T follicular helper cell (primary cell): ENCODE measurements around the gene SYVN1.
A peak's percentile ranks its signal among the peaks of the same experiment; 100 is the strongest.
"Not testable (repeated sequence)": the region's sequence is repeated elsewhere in the genome, so short reads cannot be mapped to it uniquely, and the experiment has no call there.

Source experiments
- DNase-seq: peaks from one replicate; pipeline ENCODE4 v3.0.0-alpha.2; 2020; ENCODE audit warnings: low read depth
- total RNA-seq, 2 experiments: gene quantifications; one replicate each; lab custom pipeline; 2026; lab: John Stamatoyannopoulos, UW

SYVN1 gene
- 42.4 to 56.0 reads per million in 2 experiments for total RNA-seq

DNA sequence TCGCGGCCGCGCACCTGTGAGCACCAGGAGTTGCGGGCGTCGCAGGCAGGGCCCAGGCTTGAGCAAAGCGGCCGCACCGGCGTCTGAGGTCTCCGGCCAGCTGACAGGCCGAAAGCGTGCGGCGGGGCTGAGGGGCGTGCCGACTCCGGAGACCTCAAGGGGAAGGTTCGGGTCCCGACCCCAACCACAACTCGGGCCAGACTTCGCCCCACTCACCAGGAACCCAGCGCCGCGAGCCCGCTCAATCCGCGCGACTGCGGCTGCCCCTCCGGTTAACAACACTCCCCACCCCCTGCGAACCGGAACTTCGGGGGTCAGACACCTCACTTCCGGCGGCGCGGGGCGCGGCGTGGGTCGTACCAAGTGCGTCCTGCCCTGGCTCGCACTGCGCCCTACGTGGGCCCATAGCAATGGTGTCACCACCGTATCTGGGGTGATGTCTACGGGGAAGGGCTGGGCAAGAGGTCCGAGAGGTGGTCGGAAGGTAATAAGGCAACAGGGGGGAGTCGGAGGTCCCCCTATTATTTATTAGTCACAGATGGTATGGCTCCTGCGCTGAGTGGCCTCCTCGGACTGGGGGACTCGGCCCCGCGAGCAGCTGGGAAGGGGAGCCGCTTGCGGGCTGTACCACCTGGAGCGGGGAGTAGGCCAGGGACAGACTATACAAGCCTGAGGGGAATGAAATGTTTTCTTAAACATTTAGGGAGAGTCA is at the start of gene SYVN1:
Gene SYVN1 (minus strand): TSS at position 280 of the 712 bp plus-strand sequence. CDS start 918 bp downstream, outside the sequence.
- peak; percentile 87 for DNase-seq

DNA sequence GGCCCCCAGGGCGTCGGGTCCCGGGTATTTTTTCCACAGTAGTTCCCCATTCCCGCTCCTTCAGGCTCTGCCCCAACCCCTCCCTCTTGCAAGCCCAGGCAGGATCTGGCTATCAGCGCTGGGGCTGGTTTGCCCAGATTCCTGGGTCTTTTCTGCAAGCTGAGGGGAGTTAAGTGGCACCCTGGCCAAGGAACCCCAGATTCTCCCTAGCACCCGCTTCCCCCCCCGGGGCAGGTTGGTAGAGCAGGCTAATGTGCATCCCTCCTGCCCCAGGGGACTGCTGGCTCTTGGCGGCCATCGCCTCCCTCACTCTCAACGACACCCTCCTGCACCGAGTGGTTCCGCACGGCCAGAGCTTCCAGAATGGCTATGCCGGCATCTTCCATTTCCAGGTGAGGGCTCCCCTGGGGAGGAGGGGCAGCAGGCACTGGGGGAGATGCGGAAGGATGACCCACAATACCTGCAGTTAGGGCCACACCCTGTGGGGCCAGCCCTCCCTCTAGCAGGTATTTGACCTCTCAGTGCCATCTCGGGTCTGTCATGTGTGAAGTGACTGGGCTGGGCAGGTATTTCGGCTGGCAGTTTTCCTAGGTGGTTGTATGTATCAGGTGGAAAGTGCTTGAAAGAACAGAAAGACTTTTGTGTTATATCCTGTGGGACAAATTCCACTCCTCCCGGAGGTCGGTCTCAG is 49.0 kb upstream of the SYVN1 start:
- DNase-seq, result no peak

DNA sequence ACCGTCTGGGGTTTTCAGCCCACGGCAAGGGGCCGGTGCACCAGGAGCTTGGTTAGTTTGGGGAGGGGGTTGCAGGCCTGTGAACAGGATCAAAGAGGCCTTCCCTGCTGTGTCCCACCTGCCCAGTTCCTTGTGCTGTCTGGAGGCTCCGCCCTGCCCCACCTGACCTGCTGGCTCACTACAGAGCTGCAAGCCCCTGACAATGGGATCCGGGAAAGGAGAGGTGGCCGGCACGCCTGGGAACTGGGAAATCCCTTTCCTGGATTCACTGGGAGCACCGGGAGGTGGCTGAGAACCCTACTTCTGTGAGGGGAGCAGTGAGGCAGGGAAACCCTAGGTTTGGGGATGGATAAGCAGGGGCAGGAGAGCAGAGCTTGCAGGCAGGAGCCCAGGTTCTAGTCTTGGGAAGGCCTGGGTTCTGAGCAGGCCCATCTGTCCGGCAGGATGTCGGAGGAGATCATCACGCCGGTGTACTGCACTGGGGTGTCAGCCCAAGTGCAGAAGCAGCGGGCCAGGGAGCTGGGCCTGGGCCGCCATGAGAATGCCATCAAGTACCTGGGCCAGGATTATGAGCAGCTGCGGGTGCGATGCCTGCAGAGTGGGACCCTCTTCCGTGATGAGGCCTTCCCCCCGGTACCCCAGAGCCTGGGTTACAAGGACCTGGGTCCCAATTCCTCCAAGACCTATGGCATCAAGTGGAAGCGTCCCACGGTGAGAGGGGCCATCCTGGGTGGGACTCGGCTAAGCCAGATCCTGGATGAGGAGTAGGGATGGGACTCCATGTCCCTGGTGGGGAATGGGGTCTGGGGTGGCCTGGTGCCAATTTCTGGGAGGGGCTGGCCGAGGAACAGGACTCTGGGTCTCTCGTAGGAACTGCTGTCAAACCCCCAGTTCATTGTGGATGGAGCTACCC is 48.2 kb upstream of the SYVN1 start:
- no peak for DNase-seq

DNA sequence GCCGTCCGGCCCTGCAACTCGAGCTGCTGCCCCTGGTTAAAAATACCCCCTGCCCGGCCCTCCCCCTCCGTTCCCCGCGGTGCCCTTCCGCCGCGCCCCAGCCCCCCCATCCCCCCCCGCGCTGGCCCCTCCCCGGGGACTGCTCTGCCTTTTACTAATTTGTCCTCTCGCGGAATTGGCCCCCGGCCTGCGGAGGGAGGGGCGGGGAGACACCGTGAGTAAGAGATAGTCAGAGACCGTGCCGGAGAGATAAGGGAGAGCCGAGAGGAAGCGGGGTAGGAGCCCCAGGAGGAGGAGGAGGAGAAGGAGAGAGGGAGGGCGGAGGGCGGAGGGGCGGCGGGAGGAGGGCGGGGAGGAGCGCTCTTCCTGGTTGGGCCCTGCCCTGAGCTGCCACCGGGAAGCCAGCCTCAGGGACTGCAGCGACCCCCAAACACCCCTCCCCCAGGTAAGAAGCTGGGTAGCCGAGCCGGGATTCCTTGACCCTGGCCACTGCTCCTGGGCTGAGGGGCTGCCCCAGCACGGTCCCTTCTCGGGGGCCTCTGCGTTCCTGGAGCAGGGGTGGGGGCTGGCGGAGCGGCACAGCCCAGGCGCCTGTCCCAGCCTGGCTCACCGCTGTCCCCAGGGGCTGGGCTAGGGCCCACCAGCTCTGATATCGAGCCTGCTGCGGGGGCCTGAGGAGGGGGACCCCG is 47.4 kb upstream of the SYVN1 start, which contains the start of gene CAPN1:
Gene CAPN1 (plus strand): TSS at position 360 of the 689 bp plus-strand sequence. CDS start 774 bp downstream, outside the sequence.
- peak; percentile 53 for DNase-seq

DNA sequence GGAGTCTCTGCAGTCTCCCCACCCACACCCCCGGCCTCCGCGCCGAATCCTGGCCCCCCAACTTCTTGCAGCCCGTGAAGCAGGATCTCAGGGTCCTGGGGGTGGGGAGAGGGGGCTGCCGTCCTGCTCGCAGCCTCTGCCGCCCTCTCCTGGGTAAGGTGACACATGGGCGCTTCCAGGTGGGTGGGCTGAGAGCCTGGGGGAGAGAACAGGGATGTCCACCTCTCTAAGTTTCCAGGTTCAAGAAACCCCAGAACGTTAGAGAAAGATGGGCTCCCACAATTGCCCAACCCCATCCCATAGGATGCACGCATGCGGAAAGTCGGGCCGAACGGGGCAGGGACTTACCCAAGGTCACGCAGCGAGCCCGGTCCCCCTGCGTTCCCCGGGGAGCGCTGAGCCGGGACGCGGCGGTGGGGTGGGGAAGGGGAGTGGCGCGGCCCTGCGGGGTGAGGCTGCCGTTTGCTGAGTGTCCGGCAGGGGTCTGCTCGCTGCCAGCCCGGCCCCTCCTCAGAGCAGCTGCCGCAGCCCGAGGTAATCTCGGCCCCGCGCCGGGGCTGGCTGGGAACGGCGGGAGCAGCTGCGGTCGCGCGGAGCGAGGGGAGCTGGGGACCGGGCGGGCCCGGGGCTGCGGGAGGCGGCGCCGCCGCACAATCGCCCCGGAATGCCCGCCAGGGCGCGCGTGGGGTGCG is 46.7 kb upstream of the SYVN1 start:
- peak; percentile 35 for DNase-seq

DNA sequence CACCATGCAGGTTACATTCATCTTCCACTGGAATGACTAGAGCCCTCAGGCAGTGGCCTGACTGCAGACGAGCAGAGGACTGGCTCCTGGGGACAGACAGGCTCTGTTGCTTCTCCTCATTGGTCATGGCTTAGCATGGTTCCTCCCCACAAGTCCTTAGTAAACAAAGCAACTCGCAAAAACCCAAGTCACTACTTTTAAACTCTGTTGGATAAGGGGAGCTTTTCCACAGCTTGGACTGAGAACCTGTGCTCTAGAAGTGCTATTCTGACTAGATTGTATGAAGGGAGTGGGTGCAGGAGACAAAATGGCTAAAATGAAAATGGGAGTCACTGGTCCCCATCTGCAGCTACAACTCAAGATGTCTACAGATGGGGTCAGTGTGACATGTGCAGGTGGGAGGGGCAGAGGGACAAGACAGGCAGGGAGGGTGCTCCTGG is 40.3 kb upstream of the SYVN1 start:
- not testable (repeated sequence) for DNase-seq

DNA sequence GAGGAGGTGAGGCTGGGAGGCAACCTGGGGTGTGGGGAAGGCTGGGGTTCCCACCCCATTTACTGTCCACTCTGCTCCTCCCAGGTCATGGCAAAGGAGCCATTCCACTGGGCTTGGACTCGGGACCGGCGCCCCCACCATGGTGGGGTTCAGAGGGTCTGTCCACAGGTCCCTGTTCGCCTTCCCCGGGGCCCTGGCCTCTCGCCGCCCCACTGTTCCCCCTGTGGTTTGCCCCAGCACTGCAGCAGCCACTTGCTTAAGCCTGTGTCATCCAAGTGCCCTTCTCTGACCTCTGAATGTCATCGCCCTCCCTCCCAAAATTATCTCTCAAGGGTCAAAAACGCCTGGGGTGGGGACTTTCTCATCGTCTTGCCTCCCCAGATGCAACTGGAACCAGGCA is 38.3 kb upstream of the SYVN1 start:
- DNase-seq, result no peak

DNA sequence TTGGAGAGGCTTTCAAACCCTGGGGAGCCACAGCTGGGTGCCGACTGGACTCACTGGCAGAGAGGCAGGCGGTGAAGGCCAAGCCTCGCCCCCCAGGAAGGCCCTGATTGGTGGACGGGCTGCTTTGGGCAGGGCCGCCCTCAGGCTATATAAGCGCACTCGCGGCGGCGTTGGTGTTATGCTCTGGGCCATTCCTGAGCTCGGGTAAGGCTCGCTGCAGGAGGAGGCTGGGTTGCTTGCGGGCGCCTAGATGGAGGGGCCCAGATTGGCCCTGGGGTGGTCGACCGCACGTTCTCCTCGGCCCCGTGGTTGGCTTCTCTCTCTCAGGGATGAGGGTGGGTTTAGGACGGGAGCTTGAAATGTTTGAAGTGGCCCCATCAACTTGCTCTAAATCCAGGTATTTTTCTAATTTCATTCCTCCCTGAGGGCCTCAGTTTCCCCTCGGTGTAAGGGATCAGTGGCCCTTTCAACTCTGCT is 35.8 kb upstream of the SYVN1 start, which contains the start of gene SPDYC:
Gene SPDYC (plus strand): TSS at position 176 of the 477 bp plus-strand sequence. CDS start 1,125 bp downstream, outside the sequence.
- DNase-seq, result no peak

DNA sequence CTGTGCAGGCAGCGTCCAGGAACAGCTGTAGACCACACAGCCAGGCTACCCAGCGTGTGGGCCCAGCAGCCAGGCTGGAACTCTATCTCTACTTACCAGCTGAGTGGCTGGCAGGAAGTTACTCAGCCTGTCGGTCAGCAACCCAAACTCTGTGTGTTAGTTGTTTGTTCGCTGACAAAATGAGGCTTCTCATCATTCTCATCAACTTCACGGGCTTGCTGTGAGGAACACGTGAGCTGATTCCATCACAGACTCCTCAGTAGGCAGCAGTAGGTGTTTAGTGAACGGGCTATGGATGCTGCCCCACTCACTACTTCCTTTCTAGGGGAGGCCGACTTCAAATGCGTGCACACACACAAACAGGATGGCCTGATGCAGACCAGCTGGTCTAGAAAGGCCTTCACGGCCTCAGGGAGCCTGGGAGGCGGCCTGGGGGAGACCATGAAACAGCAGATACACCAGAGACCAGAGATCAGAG is 34.9 kb upstream of the SYVN1 start:
- DNase-seq, result no peak

DNA sequence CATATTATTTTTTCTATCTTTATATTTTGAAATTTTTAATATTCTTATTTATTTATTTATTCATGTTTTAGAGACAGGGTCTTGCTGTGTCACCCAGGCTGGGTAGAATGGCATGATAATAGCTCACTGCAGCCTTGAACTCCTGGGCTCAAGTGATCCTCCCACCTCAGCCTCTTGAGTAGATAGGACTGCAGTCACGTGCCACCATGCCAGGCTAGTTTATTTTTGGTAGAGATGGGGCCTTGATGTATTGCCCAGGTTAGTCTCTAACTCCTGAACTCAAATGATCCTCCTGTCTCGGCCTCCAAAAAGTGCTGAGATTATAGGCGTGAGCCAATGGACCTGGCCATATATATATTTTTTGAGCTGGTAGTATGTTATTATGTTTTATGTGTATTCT is 33.3 kb upstream of the SYVN1 start:
- no peak for DNase-seq

DNA sequence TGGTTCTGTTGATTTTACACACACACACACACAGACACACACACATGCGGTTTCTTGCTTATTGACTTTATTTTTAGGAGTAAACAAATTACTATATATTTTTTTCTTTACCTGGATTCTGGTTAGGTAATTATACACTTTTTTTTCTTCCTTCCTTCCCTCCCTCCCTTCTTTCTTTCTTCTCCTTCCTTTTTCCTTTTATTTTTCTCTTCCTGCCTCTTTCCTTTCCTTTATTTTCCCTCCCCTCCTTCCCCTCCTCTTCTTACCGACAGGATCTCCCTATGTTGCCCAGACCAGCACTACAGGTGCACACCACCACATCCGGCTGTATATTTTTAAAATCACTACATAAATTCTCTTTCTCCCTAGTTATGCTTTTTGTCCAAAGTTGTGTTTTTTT is 32.6 kb upstream of the SYVN1 start:
- no peak for DNase-seq

DNA sequence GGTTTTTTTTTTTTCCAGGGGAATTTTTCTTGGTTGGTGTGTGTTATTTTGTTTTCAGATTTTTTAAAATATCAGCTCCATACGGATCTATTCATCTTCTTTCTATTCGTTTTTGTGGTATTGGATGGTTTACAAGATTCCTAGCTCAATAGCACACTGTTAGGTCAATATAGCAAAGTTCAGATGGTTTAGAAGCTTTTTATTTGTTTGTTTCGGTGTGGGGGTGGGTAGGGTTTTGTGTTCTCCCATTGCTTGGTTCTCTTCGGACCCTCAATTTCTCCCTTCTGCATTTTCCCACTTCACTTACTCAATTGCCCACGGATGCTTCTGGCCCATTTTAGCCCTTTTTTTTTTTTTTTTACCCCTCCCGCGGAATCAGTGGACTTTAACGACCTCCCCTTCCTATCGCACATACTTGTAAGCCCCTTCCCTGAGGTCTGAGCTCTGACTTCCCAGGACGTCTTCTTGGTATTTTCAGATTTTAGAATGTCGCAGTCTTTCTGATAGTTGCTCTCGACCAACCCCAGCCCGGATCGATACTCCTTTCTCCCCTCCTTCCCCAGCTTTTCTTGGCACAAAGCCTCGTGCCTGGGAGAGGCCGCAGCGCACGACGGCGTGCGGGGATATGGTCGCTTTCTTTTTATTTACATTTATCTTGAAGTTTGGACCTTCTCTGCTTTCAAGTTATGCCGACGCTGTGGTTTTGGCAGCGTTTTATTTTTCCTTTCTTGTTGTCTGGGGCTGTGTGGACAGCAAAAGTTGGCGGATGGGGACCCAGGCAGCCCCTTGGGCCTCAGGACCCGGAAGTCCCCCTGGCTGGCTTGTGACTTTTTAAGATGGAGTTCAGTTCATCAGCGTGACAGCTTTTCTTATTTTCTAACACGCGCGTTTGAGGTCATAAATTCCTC is 31.3 kb upstream of the SYVN1 start:
- no peak for DNase-seq

DNA sequence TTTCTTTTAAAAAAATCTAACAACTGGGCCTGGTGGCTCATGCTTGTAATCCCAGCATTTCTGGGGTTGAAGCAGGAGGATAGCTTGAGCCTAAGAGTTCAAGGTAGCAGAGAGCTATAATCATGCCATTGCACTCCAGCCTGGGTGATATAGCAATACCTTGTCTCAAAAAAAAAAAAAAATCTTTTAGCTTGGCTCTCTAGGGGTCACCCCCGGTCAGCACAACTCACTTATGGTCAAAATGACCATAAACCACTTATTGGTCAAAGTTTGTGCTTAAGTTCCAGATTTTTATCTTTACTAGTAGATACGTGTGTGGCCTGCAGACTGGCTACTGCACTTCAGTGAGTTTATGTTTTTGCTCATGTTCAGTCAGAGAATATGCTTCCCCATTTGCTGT is 29.4 kb upstream of the SYVN1 start:
- no peak for DNase-seq

DNA sequence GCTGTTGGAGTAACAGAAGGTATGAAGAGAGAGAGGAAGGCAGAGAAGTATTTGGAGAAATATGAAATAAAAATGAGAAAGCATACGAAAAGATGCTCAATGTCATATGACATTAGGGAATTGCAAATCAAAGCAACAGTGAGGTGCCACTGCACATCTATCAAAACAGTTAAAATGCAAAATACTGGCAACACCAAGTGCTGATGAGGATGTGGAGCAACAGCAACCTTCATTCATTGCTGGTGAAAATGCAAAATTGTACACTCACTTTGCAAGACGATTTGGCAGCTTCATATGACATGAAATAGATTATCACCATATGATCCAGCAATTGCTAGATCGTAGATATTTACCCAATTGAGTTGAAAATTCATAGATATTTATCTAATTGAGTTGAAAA is 26.3 kb upstream of the SYVN1 start:
- DNase-seq, result no peak

DNA sequence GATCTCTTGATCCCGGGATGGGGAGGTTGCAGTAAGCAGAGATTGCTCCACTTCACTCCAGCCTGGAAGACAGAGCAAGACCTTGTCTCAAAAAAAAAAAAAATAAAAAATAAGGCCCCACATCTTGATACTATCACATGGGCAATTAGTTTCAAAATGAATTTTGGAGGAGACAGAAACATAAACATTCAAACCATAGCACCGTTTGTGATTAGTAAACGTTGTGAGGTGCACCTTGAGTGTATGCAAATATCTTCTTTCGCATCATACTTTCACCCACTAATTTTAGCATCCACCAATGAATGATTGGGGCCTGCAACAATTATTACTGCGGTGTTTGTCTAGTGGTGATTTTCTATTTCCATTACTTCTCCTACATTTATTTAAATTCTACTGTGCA is 24.7 kb upstream of the SYVN1 start:
- no peak for DNase-seq

DNA sequence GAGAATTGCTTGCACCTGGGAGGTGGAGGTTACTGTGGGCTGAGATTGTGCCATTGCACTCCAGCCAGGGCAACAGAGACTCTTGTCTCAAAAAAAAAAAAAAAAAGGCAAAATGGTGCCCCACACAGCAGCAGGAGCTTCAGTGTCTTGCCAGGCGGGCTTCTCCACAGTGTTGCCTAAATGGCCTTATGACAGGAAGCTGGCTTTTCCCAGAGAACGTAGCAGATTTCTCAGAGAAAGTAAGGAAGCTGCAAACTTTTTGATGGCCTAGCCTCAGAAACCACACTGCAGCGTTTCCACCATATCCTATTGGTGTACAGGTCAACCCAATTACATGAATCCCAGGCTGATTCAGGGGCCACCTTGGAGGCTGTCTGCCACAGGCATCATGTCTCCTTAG is 23.0 kb upstream of the SYVN1 start:
- no peak for DNase-seq

DNA sequence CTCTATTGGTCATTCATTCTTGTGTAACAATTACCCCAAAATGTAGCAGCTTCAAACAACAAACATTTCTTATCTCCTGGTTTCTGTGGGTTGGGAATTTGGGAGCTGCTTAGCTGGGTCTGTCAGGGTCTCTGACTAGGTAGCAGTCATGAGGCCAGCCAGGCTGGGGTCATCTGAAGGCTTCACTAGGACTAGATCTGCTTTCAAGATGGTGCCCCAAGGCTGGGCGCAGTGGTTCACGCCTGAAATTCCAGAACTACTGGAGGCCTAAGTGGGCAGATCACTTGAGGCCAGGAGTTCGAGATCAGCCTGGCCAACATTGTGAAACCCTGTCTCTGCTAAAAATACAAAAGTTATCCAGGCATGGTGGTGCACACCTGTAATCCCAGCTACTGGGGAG is 22.6 kb upstream of the SYVN1 start:
- no peak for DNase-seq

DNA sequence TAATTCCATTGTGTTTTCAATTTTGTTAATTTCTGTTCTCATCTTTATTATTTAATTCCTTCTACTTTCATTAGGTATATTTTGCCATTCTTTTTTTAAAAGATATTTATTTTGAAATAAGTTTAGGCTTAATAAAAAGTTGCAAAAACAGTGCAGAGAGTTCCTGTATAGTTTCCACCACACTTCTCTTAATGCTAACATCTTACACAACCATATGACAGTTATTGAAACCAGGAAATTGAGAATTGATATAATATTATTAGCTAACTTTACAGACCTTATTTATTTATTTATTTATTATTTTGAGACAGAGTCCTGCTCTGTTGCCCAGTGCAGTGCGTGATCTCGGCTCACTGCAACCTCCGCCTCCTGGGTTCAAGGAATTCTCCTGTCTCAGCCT is 21.9 kb upstream of the SYVN1 start:
- DNase-seq, result no peak

DNA sequence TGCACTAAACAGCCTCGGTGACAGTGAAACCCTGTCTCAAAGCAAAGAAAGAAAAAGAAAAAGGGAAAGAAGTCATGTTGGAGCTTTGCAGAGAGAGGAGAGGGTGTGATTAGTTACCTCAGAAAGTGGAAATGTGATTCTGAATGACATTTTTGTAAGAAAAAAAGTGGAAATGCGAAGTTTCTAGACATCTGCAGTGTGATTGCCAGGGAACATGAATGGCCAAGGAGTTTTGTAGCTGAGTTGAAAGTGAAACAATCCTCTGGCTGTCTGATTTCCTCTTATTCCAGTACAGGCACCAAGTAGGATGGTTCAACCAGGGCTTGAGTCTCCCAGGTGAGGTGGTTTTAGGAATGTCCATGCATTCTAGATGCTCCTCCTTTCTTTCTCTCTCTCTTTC is 17.8 kb upstream of the SYVN1 start:
- no peak for DNase-seq
